Measurements from ENCODE around the gene HNRNPA0. TPM values are rescaled to one million over a fixed set of nuclear protein-coding genes. Genes with fewer than 3 reads are reported as not detected.
"Not testable (repeated sequence)": the region's sequence is repeated elsewhere in the genome, so short reads cannot be mapped to it uniquely, and the experiment has no call there.

HNRNPA0 gene
- total RNA-seq, 1 experiment from 2014 or later = 33.3 TPM

GRCh38 chr5:137791387-137791786 lies 37.2 kb upstream of the HNRNPA0 start:
- no peak for DNase-seq (ENCODE audit: low read depth, low spot score)
- Histone ChIP-seq H3K9me3 (ENCODE audit: control insufficient read depth, insufficient read depth, low read depth, low read length) (no peaks in the 10 kb centered on the region), H3K4me1 (ENCODE audit: control insufficient read depth, insufficient read depth, low read length) (no peaks in the 10 kb centered on the region), H3K36me3 (ENCODE audit: control insufficient read depth, insufficient read depth, low read length) (no peaks in the 10 kb centered on the region), H3K4me3 (ENCODE audit: low read depth in 2 of 2, low read length in 2 of 2) (no peak overlapping the region), H3K27me3 (ENCODE audit: control insufficient read depth, insufficient read depth, low read length) (no peaks in the 10 kb centered on the region), H3K27ac (ENCODE audit: low read length) (no peak overlapping the region)
- ATAC-seq = no peak
- TF ChIP-seq TCF7L2 (IDR thresholded peaks at IDR 0.05; ENCODE audit: low read depth, low read length) = no peak
- TF ChIP-seq POLR2AphosphoS5 (IDR thresholded peaks at IDR 0.05; ENCODE audit: low read depth, low read length) = no peak
- no peak for TF ChIP-seq REST (IDR thresholded peaks at IDR 0.05; ENCODE audit: insufficient read depth in 1 of 2, low read depth in 2 of 2, low read length in 1 of 2)
- no peak for TF ChIP-seq SIN3A (IDR thresholded peaks at IDR 0.05; ENCODE audit: borderline replicate concordance, insufficient read depth, low read depth, low read length)
- TF ChIP-seq CTCF (IDR thresholded peaks at IDR 0.05) = no peak
- CTCF ChIA-PET = no interaction called here
- in situ Hi-C loops (cut with HindIII; ENCODE audit: low pct_unique_long_range_greater_than_20kb, low sequenced_read_pairs) = no loop called here
- intact Hi-C loops (cut with micrococcal nuclease; ENCODE audit: unreplicated experiment) = no loop called here
- POLR2A ChIA-PET = no interaction called here
- no TSS peak for BruUV-seq (replicated peaks)

GRCh38 chr5:137788560-137788959 lies 34.4 kb upstream of the HNRNPA0 start:
- H3K4me1 ChIP-seq (ENCODE audit: control insufficient read depth, insufficient read depth, low read length); H3K36me3 ChIP-seq (ENCODE audit: control insufficient read depth, insufficient read depth, low read length); POLR2A ChIA-PET; CTCF ChIA-PET; in situ Hi-C loops (cut with HindIII; ENCODE audit: low pct_unique_long_range_greater_than_20kb, low sequenced_read_pairs); DNase-seq (ENCODE audit: low read depth, low spot score); intact Hi-C loops (cut with micrococcal nuclease; ENCODE audit: unreplicated experiment); H3K27me3 ChIP-seq (ENCODE audit: control insufficient read depth, insufficient read depth, low read length); H3K4me3 ChIP-seq (ENCODE audit: low read depth in 2 of 2, low read length in 2 of 2); H3K27ac ChIP-seq (ENCODE audit: low read length); BruUV-seq (replicated peaks); ATAC-seq; H3K9me3 ChIP-seq (ENCODE audit: control insufficient read depth, insufficient read depth, low read depth, low read length): not testable (repeated sequence)

- ChIA-PET POLR2A (no interaction called here), CTCF (no interaction called here)
- BruUV-seq (replicated peaks) = no TSS peak
- in situ Hi-C loops (cut with HindIII; ENCODE audit: low pct_unique_long_range_greater_than_20kb, low sequenced_read_pairs) = no loop called here
- intact Hi-C loops (cut with micrococcal nuclease; ENCODE audit: unreplicated experiment) = no loop called here
- Histone ChIP-seq H3K4me1 (ENCODE audit: control insufficient read depth, insufficient read depth, low read length) (no peaks in the 10 kb centered on the region), H3K9me3 (ENCODE audit: control insufficient read depth, insufficient read depth, low read depth, low read length) (no peaks in the 10 kb centered on the region), H3K4me3 (ENCODE audit: low read depth in 2 of 2, low read length in 2 of 2) (no peak overlapping the region), H3K36me3 (ENCODE audit: control insufficient read depth, insufficient read depth, low read length) (no peaks in the 10 kb centered on the region), H3K27ac (ENCODE audit: low read length) (no peak overlapping the region), H3K27me3 (ENCODE audit: control insufficient read depth, insufficient read depth, low read length) (peaks cover 3% of the 10 kb centered on the region; the same call in 1 of the 2 replicates)
- no peak for TF ChIP-seq SIN3A (IDR thresholded peaks at IDR 0.05; ENCODE audit: borderline replicate concordance, insufficient read depth, low read depth, low read length)
- no peak for TF ChIP-seq CTCF (IDR thresholded peaks at IDR 0.05)
- no peak for TF ChIP-seq POLR2AphosphoS5 (IDR thresholded peaks at IDR 0.05; ENCODE audit: low read depth, low read length)
- no peak for TF ChIP-seq TCF7L2 (IDR thresholded peaks at IDR 0.05; ENCODE audit: low read depth, low read length)
- TF ChIP-seq REST (IDR thresholded peaks at IDR 0.05; ENCODE audit: insufficient read depth in 1 of 2, low read depth in 2 of 2, low read length in 1 of 2) = no peak
- no peak for ATAC-seq
- DNase-seq (ENCODE audit: low read depth, low spot score) = no peak
Measured at GRCh38 chr5:137782984-137783536, 28.9 kb upstream of the HNRNPA0 start.

Measured in Panc1 (cell line).